Activated T-helper 17 cell treated with anti-CD3 and anti-CD28 coated beads, Interleukin-2, amount 50 U/mL, for 72 hours (primary cell): ENCODE measurements around the gene HNRNPR. TPM values are rescaled to one million over a fixed set of nuclear protein-coding genes. Genes with fewer than 3 reads are reported as not detected.
A peak's percentile ranks its signal among the peaks of the same experiment; 100 is the strongest.

ENCODE experiments used
- ATAC-seq: fragments of 150-1000 bp; cut with Tn5 transposase; replicated peaks from 2 replicates; pipeline ENCODE4 v1.10.0; 2021; ENCODE audit warnings: mild to moderate bottlenecking, moderate library complexity
- H3K27ac Mint-ChIP-seq: one replicate; pipeline ENCODE4 v1.8.0; 2022; ENCODE audit warnings: mixed read lengths
- H3K27me3 Mint-ChIP-seq: one replicate; pipeline ENCODE4 v1.8.0; 2022; ENCODE audit warnings: mixed read lengths
- H3K36me3 Mint-ChIP-seq: one replicate; pipeline ENCODE4 v1.8.0; 2022; ENCODE audit warnings: low read depth, mild to moderate bottlenecking, mixed read lengths
- H3K4me1 Mint-ChIP-seq: one replicate; pipeline ENCODE4 v1.8.0; 2022; ENCODE audit warnings: mixed read lengths
- H3K4me3 Mint-ChIP-seq: one replicate; pipeline ENCODE4 v1.8.0; 2022; ENCODE audit warnings: mild to moderate bottlenecking, mixed read lengths
- H3K9me3 Mint-ChIP-seq: one replicate; pipeline ENCODE4 v1.8.0; 2022; ENCODE audit warnings: mixed read lengths
- total RNA-seq, 2 donors: library from RNA; stranded (reverse); gene quantifications; one replicate each; pipeline ENCODE4 v1.2.3, GENCODE V29; 2022

The HNRNPR gene
- total RNA-seq, 2 donors from 2014 or later = 110 to 193 TPM

DNA sequence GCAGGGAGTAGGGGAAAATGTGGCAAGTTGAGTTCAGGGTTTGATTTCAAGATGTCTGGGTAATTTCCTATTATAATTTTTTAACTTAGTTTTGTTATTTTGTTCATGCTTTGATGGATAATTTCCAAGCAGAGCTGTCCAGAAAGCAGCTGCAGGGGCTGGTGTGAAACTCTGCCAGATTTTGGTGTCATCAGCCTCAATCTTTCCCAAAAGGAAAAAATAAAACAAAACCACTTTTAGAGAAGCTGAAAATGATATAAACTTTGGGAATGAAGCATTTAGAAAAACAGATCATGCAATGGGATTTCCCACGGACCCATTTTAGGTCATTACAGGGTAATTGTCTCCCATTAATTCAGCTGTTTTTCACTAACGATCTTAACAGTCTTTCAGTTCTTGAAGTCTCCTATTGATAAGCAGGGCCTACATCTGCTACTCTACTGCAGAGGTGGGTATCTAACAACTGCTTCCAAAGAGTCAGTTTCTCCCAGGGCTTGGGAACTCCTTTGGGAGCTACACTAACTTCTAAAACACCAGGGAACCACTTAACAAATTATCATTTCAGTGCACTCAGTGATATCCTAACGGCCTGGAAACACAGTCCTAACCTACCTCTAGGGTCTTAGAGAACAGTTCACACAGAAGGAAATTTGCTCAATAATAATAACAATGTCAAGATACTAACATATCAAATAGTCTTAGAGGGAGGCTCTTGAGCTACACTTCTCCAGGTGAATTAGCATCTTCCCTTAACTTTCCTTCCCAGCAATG is 13.2 kb upstream of the HNRNPR start:
- Mint-ChIP-seq H3K9me3 (peaks cover 13% of the 10 kb centered on the region), H3K4me1 (no peaks in the 10 kb centered on the region), H3K4me3 (no peak overlapping the region), H3K27me3 (no peaks in the 10 kb centered on the region), H3K36me3 (peaks cover 34% of the 10 kb centered on the region), H3K27ac (no peak overlapping the region)
- no peak for ATAC-seq

DNA sequence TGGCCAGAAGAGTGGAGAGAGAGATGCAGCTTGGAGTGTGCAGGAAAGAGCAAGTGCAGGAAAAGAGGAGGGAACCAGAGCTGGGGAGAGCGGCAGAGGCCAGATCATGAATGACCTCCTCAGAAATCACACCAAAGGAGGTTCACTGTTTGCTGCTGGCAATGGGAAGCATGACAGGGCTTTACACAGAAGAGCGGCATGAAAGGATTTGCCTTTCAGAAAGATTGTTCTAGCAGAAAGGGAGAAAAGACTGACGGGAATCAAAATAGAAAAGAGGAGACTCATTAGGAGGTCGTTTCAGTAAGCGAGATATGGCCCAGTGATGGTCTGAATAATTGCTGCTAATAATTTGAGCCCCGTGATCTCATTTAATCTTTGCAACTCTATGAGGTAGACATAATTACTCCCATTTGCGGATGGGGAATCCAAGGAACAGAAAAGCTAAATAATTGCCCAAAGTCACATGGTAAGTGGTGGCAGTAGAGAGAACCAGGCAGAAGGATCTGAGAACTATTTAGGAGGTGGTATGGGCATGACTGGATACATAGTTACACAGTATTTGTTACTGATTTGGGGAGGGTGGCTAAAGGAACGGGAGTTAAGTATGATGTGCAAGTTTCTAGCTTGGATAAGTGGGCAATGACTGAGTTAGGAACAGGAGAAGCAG is 12.5 kb upstream of the HNRNPR start:
- Mint-ChIP-seq H3K4me3 (no peak overlapping the region), H3K36me3 (peaks cover 27% of the 10 kb centered on the region), H3K4me1 (no peaks in the 10 kb centered on the region), H3K9me3 (peaks cover 9% of the 10 kb centered on the region), H3K27me3 (no peaks in the 10 kb centered on the region), H3K27ac (no peak overlapping the region)
- ATAC-seq = no peak

DNA sequence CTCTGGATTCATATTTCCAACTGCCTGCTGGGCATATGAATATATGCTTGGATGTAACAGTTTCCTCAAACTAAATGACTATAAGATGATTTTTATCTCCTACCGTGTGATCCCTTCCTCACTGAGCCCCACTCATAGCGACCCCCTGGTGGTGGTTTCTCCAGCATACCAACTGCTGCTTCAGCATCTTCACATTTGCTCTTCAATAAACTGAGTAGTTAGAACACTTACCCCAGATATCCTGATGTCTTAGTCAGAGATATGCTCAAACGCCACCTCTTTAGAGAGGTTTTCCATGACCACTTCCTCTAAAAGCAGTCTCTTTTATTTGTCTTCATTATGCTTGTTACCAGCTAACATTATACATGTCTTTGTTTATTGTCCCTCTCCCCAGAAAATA is 10.2 kb upstream of the HNRNPR start:
- Mint-ChIP-seq H3K9me3 (no peaks in the 10 kb centered on the region), H3K4me3 (no peak overlapping the region), H3K27ac (no peak overlapping the region), H3K36me3 (peaks cover 5% of the 10 kb centered on the region), H3K27me3 (no peaks in the 10 kb centered on the region), H3K4me1 (no peaks in the 10 kb centered on the region)
- ATAC-seq = no peak

- no peaks in the 10 kb centered on the region for H3K36me3 Mint-ChIP-seq
- H3K27me3 Mint-ChIP-seq = no peaks in the 10 kb centered on the region
- no peak overlapping the region for H3K27ac Mint-ChIP-seq
- H3K4me3 Mint-ChIP-seq = no peak overlapping the region
- no peaks in the 10 kb centered on the region for H3K4me1 Mint-ChIP-seq
- no peak for ATAC-seq
- H3K9me3 Mint-ChIP-seq = no peaks in the 10 kb centered on the region
These were observed 8.1 kb upstream of the HNRNPR start for GRCh38 chr1:23352096-23352695.

DNA sequence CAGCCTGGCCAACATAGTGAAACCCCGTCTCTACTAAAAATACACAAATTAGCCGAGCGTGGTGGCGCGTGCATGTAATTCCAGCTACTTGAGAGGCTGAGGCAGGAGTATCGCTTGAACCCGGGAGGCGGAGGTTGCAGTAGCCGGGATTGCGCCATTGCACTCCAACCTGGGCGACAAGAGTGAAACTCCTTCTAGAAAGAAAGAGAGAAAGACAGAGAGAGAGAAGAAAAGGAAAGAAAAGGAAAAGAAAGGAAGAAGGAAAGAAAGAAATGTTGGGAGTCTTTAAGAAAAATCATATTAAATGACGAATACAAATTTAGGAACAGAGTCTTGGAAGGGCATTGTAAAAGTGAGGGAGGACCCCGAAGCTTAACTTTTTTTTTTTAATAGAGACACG is 1.8 kb upstream of the HNRNPR start:
- H3K27ac Mint-ChIP-seq = no peak overlapping the region
- H3K4me3 Mint-ChIP-seq = no peak overlapping the region

GRCh38 chr1:23344987-23345472 is 946 bp upstream of the HNRNPR start:
- Mint-ChIP-seq H3K9me3 (no peaks in the 10 kb centered on the region), H3K36me3 (peaks cover 35% of the 10 kb centered on the region), H3K4me1 (peaks cover 30% of the 10 kb centered on the region), H3K4me3 (peak overlapping the region; percentile 99), H3K27ac (peak overlapping the region; percentile 98), H3K27me3 (no peaks in the 10 kb centered on the region)
- no peak for ATAC-seq

More for the DNA sequence above, 1.8 kb upstream of the HNRNPR start:
- Mint-ChIP-seq H3K9me3 (no peaks in the 10 kb centered on the region), H3K4me1 (peaks cover 21% of the 10 kb centered on the region), H3K27me3 (no peaks in the 10 kb centered on the region), H3K36me3 (peaks cover 26% of the 10 kb centered on the region)
- ATAC-seq = no peak

DNA sequence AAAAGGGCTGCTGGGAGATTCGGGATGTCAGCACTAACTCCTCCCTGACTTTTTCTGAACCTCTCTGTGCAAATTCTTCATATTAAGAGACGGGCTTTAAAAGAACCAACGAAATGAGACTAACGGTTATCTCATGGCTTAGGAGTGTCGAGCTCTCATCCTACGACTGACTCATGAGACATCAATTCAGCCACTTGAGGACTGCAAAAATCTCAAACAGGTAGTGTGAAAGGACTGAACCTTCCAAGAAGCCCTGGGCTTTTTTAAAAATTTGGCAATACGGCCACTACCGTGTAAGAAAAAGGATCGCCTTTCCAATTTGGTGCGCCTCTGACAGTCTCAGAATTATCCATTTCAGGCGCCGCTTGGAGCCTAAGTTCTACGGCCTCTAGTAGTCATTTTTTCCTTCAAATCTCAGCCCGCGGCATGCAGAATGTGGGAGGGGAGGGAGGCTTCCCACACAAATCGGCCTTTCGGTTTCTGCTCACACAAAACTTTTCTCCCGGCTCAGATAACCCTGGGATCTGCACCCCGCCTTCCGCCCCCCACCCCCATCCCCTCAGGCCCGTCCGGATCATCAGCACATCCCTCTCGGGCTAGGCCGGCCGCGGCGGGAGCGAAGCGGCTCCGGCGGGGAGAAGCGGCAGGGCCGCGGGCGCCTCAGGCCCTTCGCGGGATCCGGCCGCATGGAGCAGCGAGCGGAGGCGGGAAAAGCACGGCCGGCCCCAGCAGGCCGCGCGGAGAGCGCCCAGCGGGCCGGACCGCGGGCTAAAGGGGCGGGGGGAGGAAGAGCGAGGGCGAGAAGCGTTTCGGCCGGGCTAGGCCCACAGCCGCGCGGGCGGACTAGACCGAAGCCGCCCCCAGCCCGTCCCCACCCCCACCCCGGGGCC is 618 bp downstream of the HNRNPR start:
- H3K27ac Mint-ChIP-seq = peak overlapping the region; percentile 98
- no peaks in the 10 kb centered on the region for H3K27me3 Mint-ChIP-seq
- H3K4me1 Mint-ChIP-seq = peaks cover 41% of the 10 kb centered on the region
- ATAC-seq = peak; percentile 28
- H3K4me3 Mint-ChIP-seq = peak overlapping the region; percentile 99
- peaks cover 51% of the 10 kb centered on the region for H3K36me3 Mint-ChIP-seq
- H3K9me3 Mint-ChIP-seq = no peaks in the 10 kb centered on the region

GRCh38 chr1:23341931-23342692 is 2.0 kb downstream of the HNRNPR start:
- H3K9me3 Mint-ChIP-seq = no peaks in the 10 kb centered on the region
- H3K4me3 Mint-ChIP-seq = peak overlapping the region; percentile 99
- no peaks in the 10 kb centered on the region for H3K27me3 Mint-ChIP-seq
- H3K4me1 Mint-ChIP-seq = peaks cover 48% of the 10 kb centered on the region
- H3K36me3 Mint-ChIP-seq = peaks cover 64% of the 10 kb centered on the region
- peak overlapping the region; percentile 94 for H3K27ac Mint-ChIP-seq
- no peak for ATAC-seq

GRCh38 chr1:23339632-23340031 is 4.5 kb downstream of the HNRNPR start:
- peak overlapping the region; percentile 94 for H3K27ac Mint-ChIP-seq
- no peak for ATAC-seq
- peaks cover 88% of the 10 kb centered on the region for H3K36me3 Mint-ChIP-seq
- no peaks in the 10 kb centered on the region for H3K27me3 Mint-ChIP-seq
- H3K9me3 Mint-ChIP-seq = no peaks in the 10 kb centered on the region
- H3K4me1 Mint-ChIP-seq = peaks cover 43% of the 10 kb centered on the region
- peak overlapping the region; percentile 99 for H3K4me3 Mint-ChIP-seq

GRCh38 chr1:23337869-23338268 is 6.2 kb downstream of the HNRNPR start:
- no peaks in the 10 kb centered on the region for H3K9me3 Mint-ChIP-seq
- ATAC-seq = no peak
- H3K27me3 Mint-ChIP-seq = no peaks in the 10 kb centered on the region
- peaks cover 99% of the 10 kb centered on the region for H3K36me3 Mint-ChIP-seq
- H3K4me1 Mint-ChIP-seq = peaks cover 41% of the 10 kb centered on the region
- H3K4me3 Mint-ChIP-seq = peak overlapping the region; percentile 52
- no peak overlapping the region for H3K27ac Mint-ChIP-seq

DNA sequence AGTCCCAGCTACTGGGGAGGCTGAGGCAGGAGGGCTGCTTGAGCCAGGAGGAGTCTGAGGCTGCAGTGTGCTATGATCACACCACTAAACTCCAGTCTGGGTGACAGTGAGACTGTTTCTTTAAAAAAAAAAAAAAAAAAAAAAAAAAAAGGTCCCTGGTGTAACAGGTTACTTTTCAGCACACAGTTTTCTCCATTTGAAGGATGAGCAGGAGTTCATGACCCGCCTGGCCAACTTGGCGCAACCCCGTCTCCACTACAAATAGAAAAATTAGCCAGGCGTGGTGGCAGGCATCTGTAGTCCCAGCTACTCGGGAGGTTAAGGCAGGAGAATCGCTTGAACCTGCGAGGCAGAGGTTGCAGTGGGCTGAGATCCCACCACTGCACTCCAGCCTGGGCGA is 12.4 kb downstream of the HNRNPR start:
- ATAC-seq = no peak
- H3K4me1 Mint-ChIP-seq = peaks cover 19% of the 10 kb centered on the region
- no peak overlapping the region for H3K27ac Mint-ChIP-seq
- no peaks in the 10 kb centered on the region for H3K9me3 Mint-ChIP-seq
- H3K36me3 Mint-ChIP-seq = peaks cover 99% of the 10 kb centered on the region
- H3K4me3 Mint-ChIP-seq = no peak overlapping the region
- no peaks in the 10 kb centered on the region for H3K27me3 Mint-ChIP-seq

DNA sequence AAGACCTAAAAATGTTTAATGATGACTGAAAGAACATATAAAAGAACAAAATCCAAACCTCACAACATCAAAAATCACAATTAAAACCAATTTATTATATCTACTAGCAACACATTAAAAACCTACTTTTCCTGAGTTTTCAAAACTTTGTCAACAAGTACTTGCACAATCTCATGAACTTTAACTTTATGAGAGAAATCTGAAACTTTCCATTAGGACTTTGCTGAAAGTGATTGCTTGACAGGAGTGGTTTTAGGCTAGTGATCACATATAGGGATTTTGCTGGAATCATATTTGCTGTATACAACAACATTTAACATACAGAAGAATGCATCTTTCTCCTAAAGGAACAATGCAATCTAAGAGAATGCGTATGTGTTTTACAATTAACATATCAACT is 13.2 kb downstream of the HNRNPR start:
- Mint-ChIP-seq H3K4me1 (peaks cover 24% of the 10 kb centered on the region), H3K27ac (no peak overlapping the region), H3K27me3 (no peaks in the 10 kb centered on the region), H3K4me3 (no peak overlapping the region), H3K36me3 (peaks cover 99% of the 10 kb centered on the region), H3K9me3 (no peaks in the 10 kb centered on the region)
- no peak for ATAC-seq

DNA sequence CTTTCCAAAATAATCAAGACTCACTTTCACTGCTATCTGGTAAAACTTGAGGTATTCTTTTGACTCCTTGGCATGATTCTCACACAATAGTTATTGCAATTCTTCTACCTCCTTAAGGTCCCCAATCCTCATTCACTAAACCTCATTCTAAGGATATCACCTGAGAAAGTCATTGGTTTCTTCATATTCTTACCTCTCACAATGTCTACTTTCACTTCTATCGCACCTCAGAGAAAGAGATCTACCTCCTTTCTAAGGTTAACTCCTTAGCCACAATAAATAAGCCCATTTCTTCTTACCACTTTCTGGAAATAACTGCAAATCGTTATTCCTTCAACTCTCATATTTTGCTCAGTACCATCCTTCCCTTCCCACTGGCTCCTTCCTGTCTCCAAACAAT is 18.7 kb downstream of the HNRNPR start:
- H3K4me3 Mint-ChIP-seq = no peak overlapping the region
- H3K36me3 Mint-ChIP-seq = peaks cover 98% of the 10 kb centered on the region
- no peaks in the 10 kb centered on the region for H3K9me3 Mint-ChIP-seq
- H3K4me1 Mint-ChIP-seq = peaks cover 27% of the 10 kb centered on the region
- peak overlapping the region; percentile 32 for H3K27ac Mint-ChIP-seq
- no peak for ATAC-seq
- no peaks in the 10 kb centered on the region for H3K27me3 Mint-ChIP-seq
